GM19468 (cell line): ENCODE results near the gene PTPRE.

Experiments used
- ATAC-seq: cut with Tn5 transposase; IDR thresholded peaks from one replicate; pipeline ENCODE4 v1.9.1; 2021; ENCODE audit warnings: mild to moderate bottlenecking, moderate library complexity, moderate number of reproducible peaks; ENCODE audit not compliant: unreplicated experiment; ENCODE audit errors: extremely low read depth

Gene PTPRE

GRCh38 chr10:128014236-128014635 lies 107.3 kb downstream of the PTPRE start:
- ATAC-seq: no peak

GRCh38 chr10:128016423-128017060 lies 109.6 kb downstream of the PTPRE start:
- ATAC-seq: no peak

GRCh38 chr10:128017822-128018221 lies 110.9 kb downstream of the PTPRE start:
- no peak for ATAC-seq

- no peak for ATAC-seq
Observed at GRCh38 chr10:128018236-128018635, 111.3 kb downstream of the PTPRE start.

- ATAC-seq: no peak
Observed at GRCh38 chr10:128018691-128019090, 111.8 kb downstream of the PTPRE start.

GRCh38 chr10:128022261-128023196 lies 115.6 kb downstream of the PTPRE start:
- no peak for ATAC-seq

- ATAC-seq: no peak
Observed at GRCh38 chr10:128024426-128024825, 117.5 kb downstream of the PTPRE start.

GRCh38 chr10:128025437-128025836 lies 118.5 kb downstream of the PTPRE start:
- no peak for ATAC-seq

GRCh38 chr10:128025951-128026350 lies 119.0 kb downstream of the PTPRE start:
- no peak for ATAC-seq

GRCh38 chr10:128026615-128027300 lies 119.9 kb downstream of the PTPRE start:
- ATAC-seq: no peak

GRCh38 chr10:128027306-128027705 lies 120.4 kb downstream of the PTPRE start:
- no peak for ATAC-seq

GRCh38 chr10:128027822-128028507 lies 121.1 kb downstream of the PTPRE start:
- no peak for ATAC-seq

- ATAC-seq: no peak
Observed at GRCh38 chr10:128028508-128029289, 121.8 kb downstream of the PTPRE start.

- no peak for ATAC-seq
Observed at GRCh38 chr10:128029290-128029651, 122.4 kb downstream of the PTPRE start.

GRCh38 chr10:128029731-128030369 lies 122.9 kb downstream of the PTPRE start:
- no peak for ATAC-seq

GRCh38 chr10:128030498-128031072 lies 123.7 kb downstream of the PTPRE start:
- ATAC-seq: no peak

GRCh38 chr10:128031216-128031615 lies 124.3 kb downstream of the PTPRE start:
- ATAC-seq: no peak

GRCh38 chr10:128032466-128032865 lies 125.6 kb downstream of the PTPRE start:
- no peak for ATAC-seq

- ATAC-seq: no peak
Observed at GRCh38 chr10:128035557-128035973, 128.7 kb downstream of the PTPRE start.
